ENCODE measurements around the gene SPAST. TPM values are rescaled to one million over a fixed set of nuclear protein-coding genes. Genes with fewer than 3 reads are reported as not detected.
"Not testable (repeated sequence)": the region's sequence is repeated elsewhere in the genome, so short reads cannot be mapped to it uniquely, and the experiment has no call there.

The SPAST gene
- total RNA-seq, 1 experiment from 2014 or later, result 37.8 TPM

GRCh38 chr2:32161296-32161695 lies 97.9 kb downstream of the SPAST start:
- TF ChIP-seq, protein P1, sequence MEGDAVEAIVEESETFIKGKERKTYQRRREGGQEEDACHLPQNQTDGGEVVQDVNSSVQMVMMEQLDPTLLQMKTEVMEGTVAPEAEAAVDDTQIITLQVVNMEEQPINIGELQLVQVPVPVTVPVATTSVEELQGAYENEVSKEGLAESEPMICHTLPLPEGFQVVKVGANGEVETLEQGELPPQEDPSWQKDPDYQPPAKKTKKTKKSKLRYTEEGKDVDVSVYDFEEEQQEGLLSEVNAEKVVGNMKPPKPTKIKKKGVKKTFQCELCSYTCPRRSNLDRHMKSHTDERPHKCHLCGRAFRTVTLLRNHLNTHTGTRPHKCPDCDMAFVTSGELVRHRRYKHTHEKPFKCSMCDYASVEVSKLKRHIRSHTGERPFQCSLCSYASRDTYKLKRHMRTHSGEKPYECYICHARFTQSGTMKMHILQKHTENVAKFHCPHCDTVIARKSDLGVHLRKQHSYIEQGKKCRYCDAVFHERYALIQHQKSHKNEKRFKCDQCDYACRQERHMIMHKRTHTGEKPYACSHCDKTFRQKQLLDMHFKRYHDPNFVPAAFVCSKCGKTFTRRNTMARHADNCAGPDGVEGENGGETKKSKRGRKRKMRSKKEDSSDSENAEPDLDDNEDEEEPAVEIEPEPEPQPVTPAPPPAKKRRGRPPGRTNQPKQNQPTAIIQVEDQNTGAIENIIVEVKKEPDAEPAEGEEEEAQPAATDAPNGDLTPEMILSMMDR (IDR thresholded peaks at IDR 0.05), result no peak
- TF ChIP-seq SIN3A (IDR thresholded peaks at IDR 0.05; ENCODE audit: borderline replicate concordance, insufficient read depth, low read depth, low read length) (no peak), POLR2AphosphoS5 (IDR thresholded peaks at IDR 0.05; ENCODE audit: low read depth, low read length) (no peak), TCF7L2 (IDR thresholded peaks at IDR 0.05; ENCODE audit: low read depth, low read length) (no peak), REST (IDR thresholded peaks at IDR 0.05; ENCODE audit: insufficient read depth in 1 of 2, low read depth in 2 of 2, low read length in 1 of 2) (no peak)
- in situ Hi-C loops (cut with HindIII; ENCODE audit: low pct_unique_long_range_greater_than_20kb, low sequenced_read_pairs), result no loop called here

DNA sequence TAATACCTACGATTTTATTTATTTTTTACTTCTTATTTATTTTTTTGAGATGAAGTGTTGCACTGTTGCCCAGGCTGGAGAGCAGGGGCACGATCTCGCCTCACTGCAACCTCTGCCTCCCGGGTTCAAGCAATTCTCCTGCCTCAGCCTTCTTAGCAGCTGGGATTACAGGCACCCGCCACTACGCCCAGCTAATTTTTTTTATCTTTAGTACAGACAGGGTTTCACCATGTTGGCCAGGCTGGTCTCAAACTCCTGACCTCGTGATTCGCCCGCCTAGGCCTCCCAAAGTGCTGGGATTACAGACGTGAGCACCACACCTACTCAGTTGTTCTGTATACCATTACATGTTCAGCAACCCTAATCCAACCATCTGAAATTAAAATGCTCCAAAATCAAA lies 100.9 kb downstream of the SPAST start:
- DNase-seq (ENCODE audit: low read depth, low spot score); H3K27me3 ChIP-seq (ENCODE audit: control insufficient read depth, insufficient read depth, low read length); CTCF ChIA-PET; POLR2A ChIA-PET; BruUV-seq (replicated peaks); H3K36me3 ChIP-seq (ENCODE audit: control insufficient read depth, insufficient read depth, low read length); in situ Hi-C loops (cut with HindIII; ENCODE audit: low pct_unique_long_range_greater_than_20kb, low sequenced_read_pairs); H3K9me3 ChIP-seq (ENCODE audit: control insufficient read depth, insufficient read depth, low read depth, low read length); ATAC-seq: not testable (repeated sequence)
- intact Hi-C loops (cut with micrococcal nuclease; ENCODE audit: unreplicated experiment), result loop anchor here (10.0 kb wide), 1 partner anchor 159 kb away; no protein-coding TSS in a partner anchor
- peak overlapping the region; percentile 97; the same call in 1 of the 2 replicates for H3K27ac ChIP-seq (ENCODE audit: low read length)
- H3K4me1 ChIP-seq (ENCODE audit: control insufficient read depth, insufficient read depth, low read length), result peaks cover 11% of the 10 kb centered on the region
- peak overlapping the region in 1 of 2 experiments; percentile 96; a peak in 3 of 4 replicates for H3K4me3 ChIP-seq (ENCODE audit: low read depth in 2 of 2, low read length in 2 of 2)

More at GRCh38 chr2:32161296-32161695, 97.9 kb downstream of the SPAST start:
- no peaks in the 10 kb centered on the region for H3K27me3 ChIP-seq (ENCODE audit: control insufficient read depth, insufficient read depth, low read length)
- H3K27ac ChIP-seq (ENCODE audit: low read length), result no peak overlapping the region
- no peak overlapping the region for H3K4me3 ChIP-seq (ENCODE audit: low read depth in 2 of 2, low read length in 2 of 2)
- ChIA-PET CTCF (no interaction called here), POLR2A (no interaction called here)
- intact Hi-C loops (cut with micrococcal nuclease; ENCODE audit: unreplicated experiment), result loop anchor here (10.0 kb wide), 1 partner anchor 156 kb away; no protein-coding TSS in a partner anchor
- ATAC-seq (no peak), DNase-seq (ENCODE audit: low read depth, low spot score) (no peak)
- peaks cover 5% of the 10 kb centered on the region for H3K4me1 ChIP-seq (ENCODE audit: control insufficient read depth, insufficient read depth, low read length)
- peaks cover 9% of the 10 kb centered on the region for H3K36me3 ChIP-seq (ENCODE audit: control insufficient read depth, insufficient read depth, low read length)
- H3K9me3 ChIP-seq (ENCODE audit: control insufficient read depth, insufficient read depth, low read depth, low read length), result no peaks in the 10 kb centered on the region
- no TSS peak for BruUV-seq (replicated peaks)

- peaks cover 11% of the 10 kb centered on the region for H3K4me1 ChIP-seq (ENCODE audit: control insufficient read depth, insufficient read depth, low read length)
- H3K36me3 ChIP-seq (ENCODE audit: control insufficient read depth, insufficient read depth, low read length); BruUV-seq (replicated peaks); DNase-seq (ENCODE audit: low read depth, low spot score); H3K9me3 ChIP-seq (ENCODE audit: control insufficient read depth, insufficient read depth, low read depth, low read length); H3K27me3 ChIP-seq (ENCODE audit: control insufficient read depth, insufficient read depth, low read length); in situ Hi-C loops (cut with HindIII; ENCODE audit: low pct_unique_long_range_greater_than_20kb, low sequenced_read_pairs): not testable (repeated sequence)
- peak; percentile 47 for ATAC-seq
- peak overlapping the region; percentile 97 for H3K27ac ChIP-seq (ENCODE audit: low read length)
- peak overlapping the region; percentile 96 to 99 for H3K4me3 ChIP-seq (ENCODE audit: low read depth in 2 of 2, low read length in 2 of 2)
- CTCF ChIA-PET, result interaction anchor here (0.6 kb wide), 1 partner anchor 161 kb away, joined by 3 read pairs; no protein-coding TSS in a partner anchor
- intact Hi-C loops (cut with micrococcal nuclease; ENCODE audit: unreplicated experiment), result loop anchor here (10.0 kb wide), 1 partner anchor 160 kb away; no protein-coding TSS in a partner anchor
- POLR2A ChIA-PET, result interaction anchor here (1.0 to 1.2 kb wide), 2 partner anchors 101 to 125 kb away, joined by 3 to 4 read pairs; partner anchors contain the start of gene DPY30
Observed at GRCh38 chr2:32165027-32165347, 101.6 kb downstream of the SPAST start.

Measured in Panc1 (cell line).